HG03460 (cell line): Measurements from ENCODE around the gene STOML1.
"Not testable (repeated sequence)": the region's sequence is repeated elsewhere in the genome, so short reads cannot be mapped to it uniquely, and the experiment has no call there.

Experiments used
- ATAC-seq: cut with Tn5 transposase; IDR thresholded peaks from one replicate; pipeline ENCODE4 v1.9.1; 2021; ENCODE audit not compliant: unreplicated experiment

STOML1 gene

DNA sequence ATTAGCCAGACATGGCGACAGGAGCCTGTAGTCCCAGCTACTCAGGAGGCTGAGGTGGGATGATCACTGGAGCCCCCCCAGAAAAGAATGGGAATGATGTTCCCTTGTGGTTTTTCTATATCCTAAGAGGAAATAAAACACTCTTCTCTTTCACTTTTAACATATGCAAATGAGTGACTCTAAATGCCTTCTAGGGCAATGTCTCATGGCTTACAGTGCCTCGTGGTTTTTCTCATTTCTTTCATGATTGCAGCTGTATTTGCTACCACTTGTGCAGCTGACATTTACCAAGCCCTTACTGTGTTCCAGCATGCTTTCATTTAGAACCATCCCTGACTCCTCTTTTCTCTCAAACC lies 26.4 kb downstream of the STOML1 start:
- ATAC-seq = peak; percentile 58

DNA sequence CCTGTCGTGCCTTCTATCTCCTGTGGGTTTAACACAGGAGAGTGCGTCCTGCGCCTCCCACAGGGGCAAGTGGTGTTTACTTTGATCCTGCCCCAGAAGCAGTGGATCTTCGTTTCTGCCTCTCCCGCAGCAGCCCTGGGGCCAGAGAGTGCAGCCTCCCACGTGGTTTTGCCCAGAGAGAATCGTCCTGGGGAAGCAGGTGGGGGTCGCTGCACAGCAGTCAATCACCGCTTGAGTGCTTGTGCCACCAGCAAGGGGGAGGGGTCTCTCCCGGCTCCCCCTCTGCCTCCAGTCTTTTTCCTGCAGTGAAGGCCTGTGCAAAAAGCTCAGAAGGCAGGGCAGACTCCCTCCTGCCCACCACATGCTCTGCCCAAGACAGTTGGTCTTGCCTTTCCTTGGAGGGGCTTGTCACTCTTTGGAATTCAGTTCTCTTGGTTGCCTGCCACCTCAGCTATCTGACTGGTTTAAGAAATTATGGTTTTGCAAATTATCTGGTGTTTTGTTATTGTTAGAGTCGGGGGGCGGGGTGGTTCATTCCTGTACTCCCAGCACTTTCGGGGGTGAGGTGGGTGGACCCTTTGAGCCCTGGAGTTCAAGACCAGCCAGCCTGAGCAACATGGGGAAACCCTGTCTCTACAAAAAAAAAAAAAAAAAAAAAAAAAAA lies 26.9 kb downstream of the STOML1 start:
- peak; percentile 7 for ATAC-seq

DNA sequence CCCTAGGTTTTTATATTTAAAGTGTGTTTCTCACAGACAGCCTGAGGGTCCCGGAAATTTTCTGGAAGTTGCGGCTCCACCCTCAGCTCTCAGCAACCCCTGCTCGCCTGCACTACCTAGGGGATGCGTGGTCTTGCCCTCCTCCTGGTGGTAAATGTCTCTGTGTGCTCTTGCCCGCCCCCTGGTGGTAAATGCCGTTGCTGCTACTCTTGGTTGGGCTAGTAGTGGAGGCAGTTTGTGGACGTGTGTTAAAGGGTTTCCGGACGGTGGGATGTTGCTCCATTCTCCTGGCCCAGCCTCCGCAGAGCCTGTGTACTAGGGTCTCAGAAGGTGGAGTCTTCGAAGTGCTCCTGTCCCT lies 27.4 kb downstream of the STOML1 start:
- no peak for ATAC-seq

GRCh38 chr15:73962433-73962832 lies 29.7 kb downstream of the STOML1 start:
- ATAC-seq = no peak

DNA sequence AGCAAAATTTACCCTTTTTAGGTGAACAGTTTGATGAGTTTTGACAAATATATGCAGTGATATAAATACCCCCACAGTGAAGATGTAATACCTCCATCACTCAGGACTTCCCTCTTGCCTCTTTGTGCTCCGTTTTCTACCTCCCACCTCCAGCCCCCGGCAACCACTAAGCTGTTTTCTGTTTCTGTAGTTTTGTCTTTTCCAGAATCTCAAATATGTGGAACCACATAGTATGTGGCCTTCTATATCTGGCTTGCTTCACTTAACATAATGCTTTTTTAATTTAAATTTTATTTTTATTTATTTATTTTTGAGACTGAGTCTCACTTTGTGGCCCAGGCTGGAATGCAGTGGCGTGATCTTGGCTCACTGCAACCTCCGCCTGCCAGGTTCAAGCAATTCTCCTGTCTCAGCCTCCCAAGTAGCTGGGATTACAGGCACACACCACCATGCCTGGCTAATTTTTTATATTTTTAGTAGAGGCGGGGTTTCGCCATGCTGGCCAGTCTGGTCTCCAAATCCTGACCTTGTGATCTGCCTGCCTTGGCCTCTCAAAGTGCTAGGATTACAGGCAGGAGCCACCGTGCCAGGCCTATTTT lies 31.5 kb downstream of the STOML1 start:
- ATAC-seq = not testable (repeated sequence)

DNA sequence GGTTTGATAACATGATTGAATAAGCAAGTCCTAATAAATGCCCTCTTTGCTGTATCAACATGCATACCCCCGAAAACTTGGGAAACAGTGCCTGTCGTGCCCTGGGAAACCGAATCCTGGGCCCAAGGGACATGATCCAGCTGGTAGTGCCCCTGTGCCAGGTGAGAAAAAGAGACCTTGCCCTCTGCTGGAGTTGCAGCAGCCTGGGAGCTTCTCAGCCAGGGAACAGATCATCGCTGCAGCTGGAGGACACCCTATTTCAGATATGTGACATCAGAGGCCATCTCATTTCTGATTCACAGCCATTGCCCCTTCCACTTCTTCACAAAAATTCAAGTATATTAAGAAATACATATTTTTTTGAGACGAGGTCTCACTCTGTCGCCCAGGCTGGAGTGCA lies 32.3 kb downstream of the STOML1 start:
- ATAC-seq = no peak

DNA sequence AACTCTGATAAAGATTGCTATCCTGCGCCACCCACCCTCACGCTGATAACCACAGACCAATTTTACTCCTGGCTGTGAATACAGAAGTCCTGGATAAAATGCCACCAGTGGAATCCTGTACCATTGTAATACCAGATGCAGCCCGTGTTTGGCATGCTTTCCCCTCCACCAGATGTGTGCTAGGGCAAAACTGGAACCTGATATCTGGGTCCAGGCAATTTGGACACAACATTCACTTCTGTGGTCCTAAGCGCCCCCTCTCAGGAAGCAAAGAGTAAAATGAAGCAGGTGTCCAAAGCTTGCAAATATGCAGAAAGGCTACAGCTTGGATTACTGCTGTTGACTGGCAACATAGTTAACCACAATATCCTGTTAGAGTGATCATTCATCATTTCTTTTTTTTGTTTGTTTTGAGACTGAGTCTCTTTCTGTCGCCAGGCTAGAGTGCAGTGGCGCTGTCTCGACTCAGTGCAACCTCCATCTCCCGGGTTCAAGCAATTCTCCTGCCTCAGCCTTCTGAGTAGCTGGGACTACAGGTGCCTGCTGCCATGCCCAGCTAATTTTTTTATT lies 33.0 kb downstream of the STOML1 start:
- ATAC-seq = no peak

- no peak for ATAC-seq
These were observed 34.3 kb downstream of the STOML1 start for GRCh38 chr15:73957785-73958184.

DNA sequence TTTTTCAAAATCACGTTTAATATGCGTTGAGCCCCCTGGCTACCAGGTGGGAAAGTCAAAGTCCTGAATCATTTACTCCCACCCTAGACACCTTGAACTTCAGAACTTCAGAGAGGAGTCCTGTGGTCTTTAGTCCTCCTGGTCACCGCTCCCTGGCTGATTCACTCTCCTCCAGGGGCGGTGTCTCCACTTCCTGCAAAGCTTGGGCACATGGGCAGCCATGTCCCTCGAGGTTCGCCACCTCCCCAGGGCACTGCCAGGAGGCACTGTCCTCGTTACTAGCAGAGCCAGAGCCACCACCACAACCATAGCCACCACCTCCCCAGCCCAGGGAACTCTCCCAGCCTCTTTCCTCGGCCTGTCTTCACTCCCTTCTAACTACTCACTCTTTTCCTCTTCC lies 34.8 kb downstream of the STOML1 start:
- ATAC-seq = no peak

DNA sequence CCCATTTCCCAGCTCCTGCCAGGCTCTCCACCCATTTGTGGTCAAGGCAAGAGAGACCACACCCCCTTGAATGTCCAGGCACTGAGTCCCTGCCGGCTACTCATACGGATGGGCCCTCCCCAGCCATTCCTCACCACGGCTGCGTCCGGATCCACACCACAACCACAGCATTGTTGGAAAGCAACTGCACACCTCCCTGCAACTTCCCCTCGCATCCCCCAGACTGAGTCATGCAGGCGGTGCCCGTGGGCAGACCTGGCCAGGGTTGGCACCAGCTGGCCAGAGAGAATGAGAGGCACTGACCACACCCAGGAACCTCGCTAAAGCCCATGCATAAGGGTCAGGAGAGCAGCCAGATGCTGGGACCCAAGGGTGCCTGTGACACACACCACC lies 35.4 kb downstream of the STOML1 start:
- no peak for ATAC-seq

GRCh38 chr15:73955861-73956742 lies 36.0 kb downstream of the STOML1 start:
- no peak for ATAC-seq

DNA sequence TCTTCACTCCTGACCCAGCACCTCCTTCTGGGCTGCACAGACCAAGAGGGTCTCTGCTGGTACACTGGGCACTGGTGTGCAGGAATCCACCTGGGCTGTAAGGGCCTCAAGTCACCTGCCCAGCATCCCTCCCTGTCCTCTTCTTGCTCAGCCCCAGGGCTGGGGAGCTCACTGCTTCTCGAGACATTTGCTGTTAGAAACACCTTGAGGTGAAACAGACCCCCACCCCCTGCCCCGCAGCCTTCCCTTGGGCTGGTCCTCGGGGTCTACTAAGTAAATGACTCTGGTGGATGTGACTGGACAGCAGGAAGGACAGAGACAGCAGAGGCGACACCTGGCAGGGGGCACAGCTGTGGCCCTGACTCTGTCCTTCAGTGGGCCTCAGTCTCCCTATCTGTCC lies 36.8 kb downstream of the STOML1 start:
- no peak for ATAC-seq

DNA sequence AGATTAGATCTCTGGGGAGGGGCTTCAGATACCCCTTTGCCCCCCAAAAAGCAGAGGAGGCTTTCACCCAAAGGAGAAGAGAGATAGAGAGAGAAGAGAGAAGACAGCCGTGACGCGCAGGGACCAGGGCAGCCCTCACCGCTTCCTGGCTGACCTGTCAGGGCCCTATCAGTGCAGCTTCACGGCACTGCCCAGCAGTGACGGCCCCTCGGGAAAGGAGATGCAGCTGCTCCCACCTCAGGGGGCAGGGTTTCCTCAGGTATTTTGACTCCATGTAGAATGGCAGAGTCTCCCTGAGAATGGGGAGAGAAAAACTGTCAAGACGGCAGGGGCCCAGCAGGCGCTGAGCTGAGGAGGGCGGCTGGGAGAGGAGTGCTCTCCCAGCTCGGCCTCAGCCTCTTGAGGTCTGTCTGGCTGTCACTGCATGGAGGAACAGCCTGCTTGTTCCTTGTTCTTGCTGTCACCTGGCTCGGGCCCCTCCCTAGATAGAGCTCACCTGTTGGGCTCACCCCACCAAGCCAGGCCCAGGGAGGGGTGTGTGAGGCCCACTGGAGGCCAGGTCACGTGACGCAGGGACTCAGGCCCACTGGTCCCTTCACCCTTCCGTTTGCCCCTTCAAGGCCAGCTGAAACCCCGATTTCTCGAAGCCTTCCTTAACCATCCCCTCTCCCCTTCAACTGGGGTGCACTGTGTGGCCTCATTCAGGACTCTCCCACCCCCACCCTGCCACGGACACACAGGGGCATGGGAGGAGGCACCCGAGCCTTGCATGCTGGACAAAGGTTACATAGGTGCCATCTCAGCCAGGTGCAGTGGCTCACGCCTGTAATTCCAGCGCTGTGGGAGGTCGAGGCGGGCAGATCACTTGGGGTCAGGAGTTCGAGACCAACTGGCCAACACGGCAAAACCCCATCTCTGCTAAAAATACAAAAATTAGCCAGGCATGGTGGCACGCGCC lies 37.6 kb downstream of the STOML1 start:
- ATAC-seq = no peak

GRCh38 chr15:73952913-73953750 lies 39.0 kb downstream of the STOML1 start:
- no peak for ATAC-seq

DNA sequence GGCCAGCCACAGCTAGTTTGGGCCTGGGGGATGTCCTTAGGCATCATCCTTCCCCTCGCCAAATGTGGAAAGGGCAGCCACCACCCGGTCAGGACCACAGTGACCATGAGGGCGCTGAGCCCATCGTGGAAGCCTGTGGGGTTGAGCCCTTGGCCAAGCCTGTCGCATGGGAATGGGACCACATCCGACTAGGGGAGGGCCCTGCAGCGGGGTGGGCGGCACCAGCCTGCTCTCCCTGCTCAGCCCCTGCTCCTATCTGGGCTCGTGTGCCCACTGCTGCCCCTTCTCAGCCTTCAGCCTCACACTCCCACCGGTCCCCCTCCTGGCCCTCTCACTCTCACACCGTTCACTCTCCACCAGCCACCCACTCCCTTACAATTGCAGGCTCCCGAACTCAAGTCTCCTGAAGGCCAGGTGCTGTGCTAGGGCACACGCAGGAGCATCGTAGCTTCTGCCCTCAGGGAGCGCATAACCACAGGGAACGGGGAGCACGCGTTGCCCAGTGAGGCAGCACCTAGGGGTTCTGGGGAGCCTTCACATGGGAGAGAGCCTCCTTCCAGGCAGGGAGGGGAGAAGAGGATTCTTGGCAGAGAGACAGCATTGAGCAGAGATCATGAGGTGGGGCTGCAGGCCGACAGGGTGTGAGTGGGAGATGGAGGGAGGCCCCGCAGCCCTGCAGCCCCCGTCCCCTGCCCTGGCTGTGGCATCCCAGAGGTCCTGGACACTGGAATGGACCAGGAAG lies 39.8 kb downstream of the STOML1 start:
- no peak for ATAC-seq

- ATAC-seq = no peak
These were observed 40.5 kb downstream of the STOML1 start for GRCh38 chr15:73951601-73952000.

- no peak for ATAC-seq
These were observed 41.1 kb downstream of the STOML1 start for GRCh38 chr15:73950831-73951561.

- ATAC-seq = no peak
These were observed 41.6 kb downstream of the STOML1 start for GRCh38 chr15:73950479-73950830.

DNA sequence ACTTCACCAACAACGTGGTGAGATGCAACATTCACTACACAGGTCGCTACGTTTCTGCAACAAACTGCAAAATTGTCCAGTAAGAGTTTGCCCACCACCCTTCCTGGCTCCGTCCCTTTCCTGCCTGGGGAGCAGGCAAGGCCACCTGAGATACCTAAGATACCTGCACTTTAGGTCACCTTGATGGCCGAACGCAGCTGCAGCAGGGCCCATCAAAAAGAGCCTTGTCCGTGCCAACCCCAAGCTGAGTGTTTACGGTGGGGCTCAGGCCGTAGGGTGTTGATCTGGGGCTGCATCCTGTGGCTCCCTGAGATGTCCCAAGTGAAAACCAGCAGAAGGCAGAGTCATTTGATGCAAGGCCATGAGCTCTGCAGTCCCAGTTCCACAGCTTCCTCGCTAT lies 42.6 kb downstream of the STOML1 start:
- ATAC-seq = no peak
